H9 (cell line): ENCODE data around the gene AKT1S1. TPM values are rescaled to one million over a fixed set of nuclear protein-coding genes. Genes with fewer than 3 reads are reported as not detected.

ENCODE experiments used
- DNase-seq: peaks from one replicate; pipeline ENCODE4 v3.0.0-alpha.2; 2017
- H2AFZ ChIP-seq: one replicate; pipeline ENCODE4 v1.6.1; 2013; ENCODE audit warnings: mild to moderate bottlenecking, low read length, control low read depth, moderate library complexity
- H2AK5ac ChIP-seq: 2 replicates; pipeline ENCODE4 v1.6.1; 2013; ENCODE audit warnings: low read length, control low read depth, mixed read lengths; ENCODE audit not compliant: insufficient read length
- H2BK120ac ChIP-seq: one replicate; pipeline ENCODE4 v1.6.1; 2013; ENCODE audit warnings: low read depth, mild to moderate bottlenecking, low read length, control low read depth, inconsistent platforms; ENCODE audit not compliant: poor library complexity, severe bottlenecking
- H2BK12ac ChIP-seq: 2 replicates; pipeline ENCODE4 v1.6.1; 2013; ENCODE audit warnings: low read length, control low read depth, mixed read lengths, low read depth; ENCODE audit not compliant: insufficient read length
- H2BK15ac ChIP-seq: 2 replicates; pipeline ENCODE4 v1.6.1; 2013; ENCODE audit warnings: low read depth, low read length, control low read depth
- H2BK20ac ChIP-seq: one replicate; pipeline ENCODE4 v1.6.1; 2013; ENCODE audit warnings: low read depth, mild to moderate bottlenecking, low read length, control low read depth, inconsistent platforms; ENCODE audit not compliant: poor library complexity, severe bottlenecking
- H2BK5ac ChIP-seq: 2 replicates; pipeline ENCODE4 v1.6.1; 2013; ENCODE audit warnings: low read length, control low read depth, mixed read lengths; ENCODE audit not compliant: insufficient read length
- H3K14ac ChIP-seq: 2 replicates; pipeline ENCODE4 v1.6.1; 2013; ENCODE audit warnings: low read length, control low read depth; ENCODE audit not compliant: insufficient read depth
- H3K18ac ChIP-seq: 2 replicates; pipeline ENCODE4 v1.6.1; 2013; ENCODE audit warnings: low read depth, mild to moderate bottlenecking, mixed read lengths, low read length, control low read depth; ENCODE audit not compliant: insufficient read length
- H3K23ac ChIP-seq: 2 replicates; pipeline ENCODE4 v1.6.1; 2013; ENCODE audit warnings: low read length, control low read depth, mixed read lengths, low read depth; ENCODE audit not compliant: insufficient read length
- H3K23me2 ChIP-seq: 2 replicates; pipeline ENCODE4 v1.6.1; 2013; ENCODE audit warnings: low read depth, mild to moderate bottlenecking, mixed read lengths, low read length, control low read depth; ENCODE audit not compliant: insufficient read length, poor library complexity, severe bottlenecking
- H3K27ac ChIP-seq: 2 replicates; pipeline ENCODE4 v1.5.1; 2013; ENCODE audit warnings: low read length, control low read depth, mixed read lengths, low read depth; ENCODE audit not compliant: insufficient read length
- H3K27me3 ChIP-seq: 2 replicates; pipeline ENCODE4 v1.6.1; 2013; ENCODE audit warnings: low read length, control low read depth, inconsistent platforms; ENCODE audit not compliant: insufficient read depth
- H3K4ac ChIP-seq: 2 replicates; pipeline ENCODE4 v1.6.1; 2013; ENCODE audit warnings: low read depth, mild to moderate bottlenecking, control low read depth, inconsistent platforms, low read length, moderate library complexity
- H3K4me1 ChIP-seq: 2 replicates; pipeline ENCODE4 v1.6.1; 2013; ENCODE audit warnings: low read length, control low read depth, inconsistent platforms; ENCODE audit not compliant: insufficient read depth
- H3K4me2 ChIP-seq: 2 replicates; pipeline ENCODE4 v1.6.1; 2013; ENCODE audit warnings: low read length, control low read depth, mixed read lengths; ENCODE audit not compliant: insufficient read length, insufficient read depth
- H3K56ac ChIP-seq: 2 replicates; pipeline ENCODE4 v1.6.1; 2013; ENCODE audit warnings: low read depth, mild to moderate bottlenecking, mixed read lengths, low read length, control low read depth; ENCODE audit not compliant: insufficient read length
- H3K79me1 ChIP-seq: 2 replicates; pipeline ENCODE4 v1.6.1; 2013; ENCODE audit warnings: low read depth, mild to moderate bottlenecking, moderate library complexity, low read length, control low read depth, inconsistent platforms; ENCODE audit not compliant: insufficient read depth, poor library complexity, severe bottlenecking
- H3K79me2 ChIP-seq: 2 replicates; pipeline ENCODE4 v1.6.1; 2013; ENCODE audit warnings: low read length, control low read depth, inconsistent platforms; ENCODE audit not compliant: insufficient read depth
- H3K9ac ChIP-seq: 2 replicates; pipeline ENCODE4 v1.6.1; 2013; ENCODE audit warnings: low read length, control low read depth, mixed read lengths; ENCODE audit not compliant: insufficient read length; ENCODE audit errors: extremely low read depth
- H3K9me3 ChIP-seq: one replicate; pipeline ENCODE4 v1.6.1; 2013; ENCODE audit warnings: low read depth, low read length, inconsistent platforms; ENCODE audit not compliant: control insufficient read depth
- H3T11ph ChIP-seq: one replicate; pipeline ENCODE4 v1.6.1; 2013; ENCODE audit warnings: mild to moderate bottlenecking, low read length, control low read depth, inconsistent platforms
- H4K20me1 ChIP-seq: one replicate; pipeline ENCODE4 v1.6.1; 2013; ENCODE audit not compliant: control insufficient read depth, insufficient read length, insufficient read depth
- H4K5ac ChIP-seq: 2 replicates; pipeline ENCODE4 v1.6.1; 2013; ENCODE audit warnings: low read depth, mild to moderate bottlenecking, mixed read lengths, low read length, control low read depth; ENCODE audit not compliant: insufficient read length
- H4K8ac ChIP-seq: replicated peaks from 2 replicates; pipeline ENCODE4 v1.6.1; 2013; ENCODE audit warnings: low read length, control low read depth, mixed read lengths, low read depth; ENCODE audit not compliant: insufficient read length
- H4K91ac ChIP-seq: 2 replicates; pipeline ENCODE4 v1.6.1; 2013; ENCODE audit warnings: low read depth, mild to moderate bottlenecking, moderate library complexity, mixed read lengths, low read length, control low read depth; ENCODE audit not compliant: insufficient read length
- H3K27ac Mint-ChIP-seq, 3 experiments: 2 replicates in 2 of 3; 3 replicates in 1 of 3; pipeline ENCODE4 v1.8.0; 2020 to 2021; ENCODE audit warnings: mixed read lengths in 3 of 3, mild to moderate bottlenecking in 1 of 3, moderate library complexity in 1 of 3
- H3K27me3 Mint-ChIP-seq: 2 replicates; pipeline ENCODE4 v1.8.0; 2021; ENCODE audit warnings: low read depth, mild to moderate bottlenecking, moderate library complexity, mixed read lengths
- H3K36me3 Mint-ChIP-seq, 3 experiments: 2 replicates in 2 of 3; 3 replicates in 1 of 3; pipeline ENCODE4 v1.8.0; 2020 to 2021; ENCODE audit warnings: low read depth in 3 of 3, mixed read lengths in 3 of 3; ENCODE audit not compliant: insufficient read depth in 1 of 3
- H3K4me1 Mint-ChIP-seq, 2 experiments: 2 replicates each; pipeline ENCODE4 v1.8.0; 2020; ENCODE audit warnings: mixed read lengths in 2 of 2
- H3K4me3 Mint-ChIP-seq, 2 experiments: 2 replicates in 1 of 2; 3 replicates in 1 of 2; pipeline ENCODE4 v1.8.0; 2020 to 2021; ENCODE audit warnings: mild to moderate bottlenecking in 2 of 2, mixed read lengths in 2 of 2, moderate library complexity in 1 of 2
- H3K9me3 Mint-ChIP-seq, 2 experiments: 2 replicates in 1 of 2; 3 replicates in 1 of 2; pipeline ENCODE4 v1.8.0; 2020; ENCODE audit warnings: mild to moderate bottlenecking in 2 of 2, mixed read lengths in 2 of 2, moderate library complexity in 1 of 2
- CTCF ChIP-seq: fragments of 200-600 bp; sonication (generic); conservative IDR thresholded peaks from 3 replicates; pipeline ENCODE4 v1.8.0; 2021; ENCODE audit warnings: antibody characterized with exemption, mild to moderate bottlenecking
- WGBS: extraction: QIAGEN DNeasy Blood & Tissue Kit; methylation state at CpG from one replicate; pipeline ENCODE4 v1.1.7; 2013; ENCODE audit warnings: missing lambda C conversion rate, low lambda C conversion rate, mixed read lengths; ENCODE audit not compliant: insufficient read length; ENCODE audit errors: extremely low coverage; 5-methylcytosine and 5-hydroxymethylcytosine counted together
- total RNA-seq: library from RNA; stranded (reverse); gene quantifications from 2 replicates; pipeline ENCODE4 v1.2.1, GENCODE V29; 2021

The AKT1S1 gene
- total RNA-seq, 1 experiment from 2014 or later = 43.5 TPM

GRCh38 chr19:49835562-49835961 lies 41.6 kb downstream of the AKT1S1 start:
- Histone ChIP-seq H3K4ac (no peak overlapping the region), H3K9me3 (no peaks in the 10 kb centered on the region), H2BK5ac (no peak overlapping the region), H2BK15ac (no peak overlapping the region), H3K4me2 (no peak overlapping the region), H2AK5ac (no peak overlapping the region), H4K8ac (no peak overlapping the region), H2BK120ac (no peak overlapping the region), H4K5ac (no peak overlapping the region), H3K79me2 (no peaks in the 10 kb centered on the region), H3K27me3 (no peaks in the 10 kb centered on the region), H3K79me1 (no peaks in the 10 kb centered on the region), H3K27ac (no peak overlapping the region), H3K56ac (no peak overlapping the region), H4K91ac (no peak overlapping the region), H2AFZ (no peak overlapping the region), H3K23me2 (no peaks in the 10 kb centered on the region), H3K23ac (no peak overlapping the region), H3T11ph (no peak overlapping the region), H3K14ac (no peak overlapping the region), H2BK12ac (no peak overlapping the region), H3K9ac (no peak overlapping the region), H3K4me1 (no peaks in the 10 kb centered on the region), H3K18ac (no peak overlapping the region), H4K20me1 (no peaks in the 10 kb centered on the region), H2BK20ac (no peak overlapping the region)
- TF ChIP-seq CTCF = no peak
- peaks cover 24 to 82% (median 70%) of the 10 kb centered on the region in 3 experiments for H3K36me3 Mint-ChIP-seq
- no peak for DNase-seq
- no peaks in the 10 kb centered on the region for H3K9me3 Mint-ChIP-seq
- peaks cover 0 to 4% of the 10 kb centered on the region in 2 experiments; a peak in 2 of 4 replicates for H3K4me1 Mint-ChIP-seq
- peaks cover under 1% of the 10 kb centered on the region; the same call in 1 of the 2 replicates for H3K27me3 Mint-ChIP-seq
- H3K27ac Mint-ChIP-seq = no peak overlapping the region
- WGBS = no CpG with 5 or more reads among the region's 12 CpGs
- no peak overlapping the region for H3K4me3 Mint-ChIP-seq
